ENCODE results near the gene LCE7A. TPM values are rescaled to one million over a fixed set of nuclear protein-coding genes. Genes with fewer than 3 reads are reported as not detected.

The LCE7A gene, protein sequence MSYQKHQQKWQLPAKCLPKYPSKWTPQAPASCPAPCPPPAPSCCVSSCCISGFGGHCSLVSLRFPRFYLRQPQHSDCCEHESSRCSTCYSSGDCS
- polyA plus RNA-seq (2013, experiment 1 of 2): not detected
- not detected for polyA plus RNA-seq (2013, experiment 2 of 2)

DNA sequence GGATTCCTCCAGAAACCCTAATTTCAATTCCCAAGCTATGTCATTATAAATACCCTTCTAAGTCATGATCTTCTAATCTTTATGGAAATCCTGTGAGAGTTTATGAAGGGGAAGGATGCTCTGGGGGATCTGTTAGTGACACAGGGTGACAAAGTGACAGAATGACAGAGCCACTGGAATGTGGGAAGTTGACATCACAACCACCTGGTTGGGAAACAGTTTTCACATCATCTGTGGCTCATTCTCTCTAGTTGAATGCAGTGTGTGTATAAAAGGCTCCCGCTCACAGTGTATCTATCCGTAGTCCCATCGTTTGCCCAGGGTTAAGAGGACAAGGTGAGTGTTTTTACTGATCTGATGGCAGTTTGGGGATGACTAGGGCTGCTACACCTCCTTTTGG is at the start of gene LCE7A:
LCE7A (plus strand) TSS at position 301 of the 400 bp plus-strand sequence. CDS start 702 bp downstream, outside the sequence.
- H3K36me3 ChIP-seq (ENCODE audit: control insufficient read depth, insufficient read depth, low read length): no peaks in the 10 kb centered on the region
- H3K4me1 ChIP-seq (ENCODE audit: control insufficient read depth, insufficient read depth, low read length, poor library complexity, severe bottlenecking): no peaks in the 10 kb centered on the region
- H3K27ac ChIP-seq (ENCODE audit: low read depth, low read length, severe bottlenecking): no peak within 1 kb of the TSS
- WGBS, 2 experiments (ENCODE audit: insufficient coverage in 2 of 2): 70% methylated on average over 3 of the region's 3 CpGs; no CpG with 5 or more reads in 1 of the 2 experiments
- no peak within 1 kb of the TSS for H3K4me3 ChIP-seq (ENCODE audit: extremely low read depth, insufficient read depth, low read length, poor library complexity, severe bottlenecking)
- peaks cover 40% of the 10 kb centered on the region for H3K9me3 ChIP-seq (ENCODE audit: control insufficient read depth, low read length)

DNA sequence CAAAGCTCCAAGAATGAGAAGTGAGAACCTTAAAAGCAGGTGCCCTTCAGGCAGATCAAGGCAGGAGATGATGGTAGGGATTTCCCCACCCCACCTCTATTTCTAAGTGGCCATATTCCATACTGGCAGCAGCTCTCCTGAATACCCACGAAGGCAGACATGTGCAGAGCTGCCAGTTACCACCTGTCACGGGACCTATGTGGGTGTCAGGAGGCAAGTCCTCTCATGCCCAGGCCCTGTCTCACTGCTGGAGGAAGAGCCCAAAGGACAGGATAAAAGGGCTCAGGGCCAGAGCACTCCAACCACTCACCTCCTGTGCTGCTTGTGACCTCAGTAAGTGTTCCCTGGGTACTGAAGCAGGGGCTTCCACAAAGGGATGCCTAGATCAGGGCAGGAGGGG is 48.7 kb upstream of the LCE7A start:
- Histone ChIP-seq H3K4me1 (ENCODE audit: control insufficient read depth, insufficient read depth, low read length, poor library complexity, severe bottlenecking) (no peaks in the 10 kb centered on the region), H3K4me3 (ENCODE audit: extremely low read depth, insufficient read depth, low read length, poor library complexity, severe bottlenecking) (no peak overlapping the region), H3K27ac (ENCODE audit: low read depth, low read length, severe bottlenecking) (no peak overlapping the region), H3K9me3 (ENCODE audit: control insufficient read depth, low read length) (peaks cover 18% of the 10 kb centered on the region), H3K36me3 (ENCODE audit: control insufficient read depth, insufficient read depth, low read length) (no peaks in the 10 kb centered on the region)
- WGBS, 2 experiments (ENCODE audit: insufficient coverage in 2 of 2): 29 to 45% methylated on average over 1 to 2 of the region's 2 CpGs

DNA sequence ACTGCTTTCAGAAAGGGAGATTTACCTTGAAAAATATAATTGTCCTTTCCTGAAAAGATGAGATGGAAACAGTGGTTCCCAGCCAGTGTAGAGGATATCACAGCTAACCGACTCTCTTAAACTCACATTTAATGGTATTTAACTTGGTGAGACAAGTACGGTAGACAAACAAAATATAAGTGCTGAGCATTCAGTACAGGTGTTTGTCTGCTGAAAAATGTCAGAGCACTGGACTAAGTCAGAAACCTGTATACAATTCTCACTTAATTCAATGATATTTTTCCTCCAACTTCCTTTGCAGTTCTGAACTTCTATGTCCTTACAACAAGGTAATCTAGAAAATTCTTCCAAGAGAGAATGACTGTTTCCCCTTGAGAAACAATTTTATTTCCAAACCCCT is 48.1 kb upstream of the LCE7A start, which contains the start of gene LCE1B:
LCE1B (plus strand) TSS at position 301 of the 400 bp plus-strand sequence. CDS start 476 bp downstream, outside the sequence.
- no CpG with 5 or more reads among the region's 2 CpGs for WGBS, 2 experiments (ENCODE audit: insufficient coverage in 2 of 2)
- Histone ChIP-seq H3K4me3 (ENCODE audit: extremely low read depth, insufficient read depth, low read length, poor library complexity, severe bottlenecking) (no peak within 1 kb of the TSS), H3K4me1 (ENCODE audit: control insufficient read depth, insufficient read depth, low read length, poor library complexity, severe bottlenecking) (no peaks in the 10 kb centered on the region), H3K36me3 (ENCODE audit: control insufficient read depth, insufficient read depth, low read length) (no peaks in the 10 kb centered on the region), H3K27ac (ENCODE audit: low read depth, low read length, severe bottlenecking) (no peak within 1 kb of the TSS), H3K9me3 (ENCODE audit: control insufficient read depth, low read length) (peaks cover 13% of the 10 kb centered on the region)

- Histone ChIP-seq H3K9me3 (ENCODE audit: control insufficient read depth, low read length) (peaks cover 40% of the 10 kb centered on the region), H3K27ac (ENCODE audit: low read depth, low read length, severe bottlenecking) (no peak overlapping the region), H3K4me1 (ENCODE audit: control insufficient read depth, insufficient read depth, low read length, poor library complexity, severe bottlenecking) (no peaks in the 10 kb centered on the region), H3K4me3 (ENCODE audit: extremely low read depth, insufficient read depth, low read length, poor library complexity, severe bottlenecking) (no peak overlapping the region), H3K36me3 (ENCODE audit: control insufficient read depth, insufficient read depth, low read length) (no peaks in the 10 kb centered on the region)
- 74% methylated on average over 4 to 6 of the region's 6 CpGs for WGBS, 2 experiments (ENCODE audit: insufficient coverage in 2 of 2)
Observed at GRCh38 chr1:152817309-152817708, 42.5 kb upstream of the LCE7A start.

DNA sequence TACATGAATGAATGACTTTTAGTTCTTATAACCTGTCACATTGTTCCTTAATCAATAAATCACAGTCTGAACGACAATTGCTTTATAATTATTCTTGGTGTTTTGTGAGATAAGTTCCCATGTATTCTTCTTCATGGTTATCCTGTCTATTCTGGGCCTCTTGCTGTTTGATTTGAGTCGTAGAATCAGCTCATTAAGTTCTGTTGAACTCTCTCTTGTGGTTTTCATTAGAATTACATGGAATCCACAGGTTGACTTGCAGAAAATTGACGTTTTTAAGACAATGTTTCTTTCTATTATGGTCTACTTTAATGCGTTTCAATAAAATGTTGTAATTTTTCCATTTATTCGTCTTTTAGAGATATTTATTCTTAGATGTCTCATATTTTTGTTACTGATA is 36.5 kb upstream of the LCE7A start:
- no CpG with 5 or more reads among the region's 5 CpGs for WGBS, 2 experiments (ENCODE audit: insufficient coverage in 2 of 2)
- no peak overlapping the region for H3K27ac ChIP-seq (ENCODE audit: low read depth, low read length, severe bottlenecking)
- no peaks in the 10 kb centered on the region for H3K36me3 ChIP-seq (ENCODE audit: control insufficient read depth, insufficient read depth, low read length)
- no peak overlapping the region for H3K4me3 ChIP-seq (ENCODE audit: extremely low read depth, insufficient read depth, low read length, poor library complexity, severe bottlenecking)
- H3K9me3 ChIP-seq (ENCODE audit: control insufficient read depth, low read length): peaks cover 41% of the 10 kb centered on the region
- no peaks in the 10 kb centered on the region for H3K4me1 ChIP-seq (ENCODE audit: control insufficient read depth, insufficient read depth, low read length, poor library complexity, severe bottlenecking)

GRCh38 chr1:152824964-152825363 is 34.8 kb upstream of the LCE7A start:
- H3K4me3 ChIP-seq (ENCODE audit: extremely low read depth, insufficient read depth, low read length, poor library complexity, severe bottlenecking): no peak overlapping the region
- no peak overlapping the region for H3K27ac ChIP-seq (ENCODE audit: low read depth, low read length, severe bottlenecking)
- H3K4me1 ChIP-seq (ENCODE audit: control insufficient read depth, insufficient read depth, low read length, poor library complexity, severe bottlenecking): no peaks in the 10 kb centered on the region
- peaks cover 38% of the 10 kb centered on the region for H3K9me3 ChIP-seq (ENCODE audit: control insufficient read depth, low read length)
- no peaks in the 10 kb centered on the region for H3K36me3 ChIP-seq (ENCODE audit: control insufficient read depth, insufficient read depth, low read length)

GRCh38 chr1:152827173-152827572 is 32.6 kb upstream of the LCE7A start, which contains the start of gene LCE1A:
LCE1A (plus strand) TSS chr1:152827473; CDS start chr1:152827473, 0 bp downstream.
- H3K4me1 ChIP-seq (ENCODE audit: control insufficient read depth, insufficient read depth, low read length, poor library complexity, severe bottlenecking): no peaks in the 10 kb centered on the region
- no peak within 1 kb of the TSS for H3K4me3 ChIP-seq (ENCODE audit: extremely low read depth, insufficient read depth, low read length, poor library complexity, severe bottlenecking)
- peaks cover 32% of the 10 kb centered on the region for H3K9me3 ChIP-seq (ENCODE audit: control insufficient read depth, low read length)
- H3K36me3 ChIP-seq (ENCODE audit: control insufficient read depth, insufficient read depth, low read length): no peaks in the 10 kb centered on the region
- no peak within 1 kb of the TSS for H3K27ac ChIP-seq (ENCODE audit: low read depth, low read length, severe bottlenecking)
- 82% methylated on average over 2 of the region's 2 CpGs; no CpG with 5 or more reads in 1 of the 2 experiments for WGBS, 2 experiments (ENCODE audit: insufficient coverage in 2 of 2)

GRCh38 chr1:152836870-152837269 is 22.9 kb upstream of the LCE7A start:
- Histone ChIP-seq H3K36me3 (ENCODE audit: control insufficient read depth, insufficient read depth, low read length) (no peaks in the 10 kb centered on the region), H3K4me3 (ENCODE audit: extremely low read depth, insufficient read depth, low read length, poor library complexity, severe bottlenecking) (no peak overlapping the region), H3K27ac (ENCODE audit: low read depth, low read length, severe bottlenecking) (no peak overlapping the region), H3K4me1 (ENCODE audit: control insufficient read depth, insufficient read depth, low read length, poor library complexity, severe bottlenecking) (no peaks in the 10 kb centered on the region), H3K9me3 (ENCODE audit: control insufficient read depth, low read length) (peaks cover 19% of the 10 kb centered on the region)
- 17 to 33% methylated on average over 1 to 2 of the region's 2 CpGs for WGBS, 2 experiments (ENCODE audit: insufficient coverage in 2 of 2)

GRCh38 chr1:152842556-152842955 is 17.2 kb upstream of the LCE7A start, which contains the start of gene LCE6A:
LCE6A (plus strand) TSS chr1:152842856; CDS start chr1:152843521, 665 bp downstream.
- Histone ChIP-seq H3K27ac (ENCODE audit: low read depth, low read length, severe bottlenecking) (no peak within 1 kb of the TSS), H3K4me1 (ENCODE audit: control insufficient read depth, insufficient read depth, low read length, poor library complexity, severe bottlenecking) (no peaks in the 10 kb centered on the region), H3K4me3 (ENCODE audit: extremely low read depth, insufficient read depth, low read length, poor library complexity, severe bottlenecking) (no peak within 1 kb of the TSS), H3K36me3 (ENCODE audit: control insufficient read depth, insufficient read depth, low read length) (no peaks in the 10 kb centered on the region), H3K9me3 (ENCODE audit: control insufficient read depth, low read length) (peaks cover 34% of the 10 kb centered on the region)
- 71% methylated on average over 3 of the region's 3 CpGs; no CpG with 5 or more reads in 1 of the 2 experiments for WGBS, 2 experiments (ENCODE audit: insufficient coverage in 2 of 2)

DNA sequence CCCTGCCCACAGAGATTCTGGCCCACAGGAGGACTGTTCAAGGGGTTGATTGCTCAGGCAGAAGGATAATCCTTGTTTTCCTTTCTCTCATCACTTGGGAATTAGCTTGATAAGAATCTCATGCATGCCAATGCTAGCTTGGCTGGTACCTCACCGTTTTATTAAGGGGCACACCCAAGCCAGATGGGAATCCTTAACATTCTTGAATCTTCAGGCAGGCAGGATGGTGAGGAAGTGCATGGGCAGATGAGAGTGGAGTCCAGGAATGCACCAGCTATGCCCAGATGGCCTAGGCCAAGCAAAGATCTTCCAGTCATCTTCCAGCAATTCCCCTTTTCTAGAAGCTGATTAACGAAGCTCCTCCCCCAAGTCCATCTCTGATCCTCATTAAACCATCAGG is 4.1 kb upstream of the LCE7A start:
- no peaks in the 10 kb centered on the region for H3K36me3 ChIP-seq (ENCODE audit: control insufficient read depth, insufficient read depth, low read length)
- WGBS, 2 experiments (ENCODE audit: insufficient coverage in 2 of 2): 0% methylated on average over 1 of the region's 2 CpGs
- H3K9me3 ChIP-seq (ENCODE audit: control insufficient read depth, low read length): peaks cover 32% of the 10 kb centered on the region
- no peaks in the 10 kb centered on the region for H3K4me1 ChIP-seq (ENCODE audit: control insufficient read depth, insufficient read depth, low read length, poor library complexity, severe bottlenecking)
- no peak overlapping the region for H3K4me3 ChIP-seq (ENCODE audit: extremely low read depth, insufficient read depth, low read length, poor library complexity, severe bottlenecking)
- no peak overlapping the region for H3K27ac ChIP-seq (ENCODE audit: low read depth, low read length, severe bottlenecking)

- WGBS, 2 experiments (ENCODE audit: insufficient coverage in 2 of 2): no CpG with 5 or more reads among the region's 1 CpG
- H3K4me1 ChIP-seq (ENCODE audit: control insufficient read depth, insufficient read depth, low read length, poor library complexity, severe bottlenecking): no peaks in the 10 kb centered on the region
- H3K36me3 ChIP-seq (ENCODE audit: control insufficient read depth, insufficient read depth, low read length): no peaks in the 10 kb centered on the region
- H3K4me3 ChIP-seq (ENCODE audit: extremely low read depth, insufficient read depth, low read length, poor library complexity, severe bottlenecking): no peak overlapping the region
- no peak overlapping the region for H3K27ac ChIP-seq (ENCODE audit: low read depth, low read length, severe bottlenecking)
- H3K9me3 ChIP-seq (ENCODE audit: control insufficient read depth, low read length): peaks cover 41% of the 10 kb centered on the region
Observed at GRCh38 chr1:152858062-152858461, 1.7 kb upstream of the LCE7A start.

Measured in mesodermal cell (in vitro differentiated cells).